K562 (cell line): Measurements from ENCODE around the gene MAP4K1. TPM values are rescaled to one million over a fixed set of nuclear protein-coding genes. Genes with fewer than 3 reads are reported as not detected.

Experiments
- ATAC-seq: fragments of 200-7000 bp; cut with Tn5 transposase; 3 replicates; pipeline ENCODE4 v1.9.1; 2020; ENCODE audit warnings: moderate library complexity
- BruUV-seq: library from RNA; stranded (reverse); fragments of 400-500 nt; replicated peaks from 2 replicates; lab custom pipeline; 2021; lab: Mats Ljungman, UMichigan
- CTCF ChIA-PET: fragments of 300-600 bp; formaldehyde crosslinking; extraction: SDS; loops from one replicate; lab custom pipeline; 2021; ENCODE audit warnings: low intra/inter-chr PET ratio; lab: Yijun Ruan, JAX
- POLR2A ChIA-PET: fragments of 300-600, 350-650 bp; sonication (Branson Sonifier 250); formaldehyde crosslinking; extraction: SDS; loops from one replicate; lab custom pipeline; 2021; ENCODE audit warnings: antibody characterized with exemption, inconsistent platforms; lab: Yijun Ruan, JAX
- DNase-seq, 4 experiments: peaks; one replicate each; pipeline versions ENCODE4 v3.0.0 to v3.0.0-alpha.2; 2011 to 2018; ENCODE audit warnings: low spot score in 3 of 4, mixed read lengths in 3 of 4; ENCODE audit errors: extremely low read depth in 1 of 4
- FAIRE-seq: peaks from 2 replicates; lab custom pipeline; 2011; peaks lifted over from hg19 to GRCh38; lab: Jason Lieb, UNC
- H2AFZ ChIP-seq: 2 replicates; pipeline ENCODE4 v1.6.0; 2011; ENCODE audit warnings: low read depth, low read length, control low read depth, inconsistent platforms
- H3K27ac ChIP-seq: fragments of 200-600 bp; 3 replicates; pipeline ENCODE4 v1.8.0; 2011; ENCODE audit warnings: low read depth, mild to moderate bottlenecking, control low read depth, inconsistent platforms, low read length, moderate library complexity, mixed read lengths; ENCODE audit errors: extremely low read depth
- H3K27me3 ChIP-seq, 2 experiments: fragments of 300-600 bp in 1 of 2; 2 replicates in 1 of 2; 3 replicates in 1 of 2; pipeline versions ENCODE4 v1.6.0 to v1.8.0; 2011; ENCODE audit warnings: inconsistent platforms in 2 of 2, low read length in 2 of 2, mild to moderate bottlenecking in 1 of 2, mixed read lengths in 1 of 2, moderate library complexity in 1 of 2; ENCODE audit not compliant: control insufficient read depth in 2 of 2, insufficient read depth in 2 of 2
- H3K36me3 ChIP-seq: fragments of 300-600 bp; 3 replicates; pipeline ENCODE4 v1.8.0; 2011; ENCODE audit warnings: mild to moderate bottlenecking, low read length, inconsistent platforms; ENCODE audit not compliant: control insufficient read depth, insufficient read depth
- H3K4me1 ChIP-seq, 2 experiments: fragments of 200-600 bp in 1 of 2; replicated peaks in 1 of 2; 2 replicates in 1 of 2; 3 replicates in 1 of 2; pipeline versions ENCODE4 v1.5.1 to v1.8.0; 2011; ENCODE audit warnings: inconsistent platforms in 2 of 2, low read length in 2 of 2, mild to moderate bottlenecking in 1 of 2, mixed read lengths in 1 of 2, moderate library complexity in 1 of 2; ENCODE audit not compliant: control insufficient read depth in 2 of 2, insufficient read depth in 2 of 2
- H3K4me2 ChIP-seq: 2 replicates; pipeline ENCODE4 v1.6.1; 2011; ENCODE audit warnings: low read length, control low read depth, inconsistent platforms, mixed read lengths; ENCODE audit not compliant: insufficient read depth
- H3K4me3 ChIP-seq: fragments of 200-600 bp; sonication (generic), shearing (Covaris generic); 2 replicates; pipeline ENCODE4 v1.5.1; 2016; ENCODE audit warnings: control low read depth, inconsistent platforms
- H3K79me2 ChIP-seq: fragments of 200-600 bp; 3 replicates; pipeline ENCODE4 v1.8.0; 2011; ENCODE audit warnings: low read length, inconsistent platforms; ENCODE audit not compliant: control insufficient read depth, insufficient read depth
- H3K9ac ChIP-seq, 2 experiments: 2 replicates each; pipeline versions ENCODE4 v1.6.0 to v1.6.1; 2011; ENCODE audit warnings: low read depth in 2 of 2, low read length in 2 of 2, control low read depth in 1 of 2, inconsistent platforms in 1 of 2, mild to moderate bottlenecking in 1 of 2, mixed read lengths in 1 of 2; ENCODE audit not compliant: insufficient read depth in 1 of 2
- H3K9me1 ChIP-seq: one replicate; pipeline ENCODE4 v1.6.0; 2011; ENCODE audit warnings: inconsistent platforms, mild to moderate bottlenecking, low read length, moderate library complexity; ENCODE audit not compliant: control insufficient read depth, insufficient read depth
- H3K9me3 ChIP-seq: replicated peaks from 2 replicates; pipeline ENCODE4 v1.5.1; 2011; ENCODE audit warnings: low read depth, low read length, inconsistent platforms; ENCODE audit not compliant: control insufficient read depth, insufficient read depth
- H4K20me1 ChIP-seq: replicated peaks from 2 replicates; pipeline ENCODE4 v1.6.1; 2011; ENCODE audit warnings: low read length, inconsistent platforms, mixed read lengths; ENCODE audit not compliant: control insufficient read depth, insufficient read depth
- FOXM1 ChIP-seq, 2 experiments: fragments of 450-650 bp in 1 of 2; sonication (generic) in 1 of 2; formaldehyde crosslinking in 1 of 2; IDR thresholded peaks; 2 replicates each; pipeline versions ENCODE4 v1.6.1 to v1.9.0; 2017 to 2022; ENCODE audit warnings: low read depth in 2 of 2, mild to moderate bottlenecking in 2 of 2, missing genetic modification reagents in 1 of 2, moderate library complexity in 1 of 2
- HEY1 ChIP-seq: fragments of 250-450 bp; sonication (Bioruptor Pico); IDR thresholded peaks from 2 replicates; pipeline ENCODE4 v1.5.0; 2020; ENCODE audit warnings: mild to moderate bottlenecking, moderate library complexity, borderline replicate concordance
- HNRNPL ChIP-seq: fragments of 200-400 bp; formaldehyde crosslinking; IDR thresholded peaks from 2 replicates; pipeline ENCODE4 v1.6.1; 2017; ENCODE audit warnings: low read depth, mild to moderate bottlenecking, low read length
- MAZ ChIP-seq, 2 experiments: fragments of 450-650 bp in 1 of 2; sonication (generic) in 1 of 2; formaldehyde crosslinking; IDR thresholded peaks in 1 of 2; conservative IDR thresholded peaks in 1 of 2; 2 replicates each; pipeline versions ENCODE4 v1.4.0 to v1.5.0; 2020; ENCODE audit warnings: mild to moderate bottlenecking in 1 of 2, missing genetic modification reagents in 1 of 2
- POLR2AphosphoS2 ChIP-seq: IDR thresholded peaks from 2 replicates; pipeline ENCODE4 v1.6.1; 2012; ENCODE audit warnings: low read length, improper control_type of control experiment
- TOE1 ChIP-seq, 2 experiments: fragments of 450-650 bp in 1 of 2; sonication (generic) in 1 of 2; formaldehyde crosslinking in 1 of 2; IDR thresholded peaks; 2 replicates each; pipeline versions ENCODE4 v1.7.1 to v1.8.0; 2016 to 2022; ENCODE audit warnings: borderline replicate concordance in 2 of 2, mild to moderate bottlenecking in 2 of 2, antibody characterized with exemption in 1 of 2, inconsistent platforms in 1 of 2, low read depth in 1 of 2, missing genetic modification reagents in 1 of 2, moderate library complexity in 1 of 2
- ZNF436 ChIP-seq: fragments of 250-450, 450-650 bp; sonication (Bioruptor Pico); formaldehyde crosslinking; IDR thresholded peaks from 2 replicates; pipeline ENCODE4 v1.7.0; 2020; ENCODE audit warnings: mild to moderate bottlenecking
- WGBS: fragments of 100-300 bp; shearing (Covaris generic); methylation state at CpG from one replicate; pipeline ENCODE4 v1.1.6; 2016; ENCODE audit warnings: low coverage, mixed read lengths; ENCODE audit not compliant: insufficient coverage; ENCODE audit errors: missing lambda C conversion rate; 5-methylcytosine and 5-hydroxymethylcytosine counted together
- in situ Hi-C: fragments of 300-500 bp; cut with MboI; formaldehyde crosslinking; loops from 4 replicates; pipeline ENCODE4 v1.15.0; 2018; ENCODE audit warnings: inconsistent platforms, mixed read lengths
- intact Hi-C: fragments of 100-400 bp; cut with micrococcal nuclease; formaldehyde crosslinking; loops from 2 replicates; pipeline ENCODE4 v1.14.2; 2022
- polyA plus RNA-seq, 8 experiments: library from polyadenylated mRNA; depleted of rRNA in 4 of 8; stranded (reverse) in 5 of 8; unstranded in 3 of 8; fragments of >200 nt; fragmentation: Nextera tagmentation in 2 of 8; fragmentation: Illumina TruSeq in 1 of 8; extraction: Ambion mirVana in 2 of 8; extraction: Trizol in 1 of 8; gene quantifications; 2 replicates each; pipeline versions ENCODE4 v1.2.1 to v1.2.3, GENCODE V29; 2011 to 2014; ENCODE audit warnings: inconsistent platforms in 1 of 8, missing spikeins in 1 of 8
- total RNA-seq, 7 experiments: library from RNA; depleted of rRNA in 6 of 7; stranded (reverse); fragments of >200 nt in 6 of 7; fragmentation: Illumina TruSeq in 2 of 7; extraction: Trizol in 2 of 7; gene quantifications; 2 replicates each; pipeline versions ENCODE4 v1.2.1 to v1.2.3, GENCODE V29; 2011 to 2021; ENCODE audit warnings: low replicate concordance in 1 of 7
- TF ChIP-seq, protein P1 (sequence below): fragments of 450-650 bp; formaldehyde crosslinking; conservative IDR thresholded peaks from 2 replicates; pipeline ENCODE4 v1.4.0; 2022; ENCODE audit warnings: mild to moderate bottlenecking, missing genetic modification characterization

MAP4K1 gene
- total and polyA plus RNA-seq, 9 of the 15 experiments (the other 6 are each of a cell fraction or from before 2014, with no cell fraction given): 0.14 to 3.2 (median 0.73) TPM; not detected in 1

GRCh38 chr19:38663156-38663651 is 45.5 kb upstream of the MAP4K1 start:
- in situ Hi-C loops: no loop called here
- no TSS peak for BruUV-seq
- Histone ChIP-seq H3K9me1 (peaks cover 9% of the 10 kb centered on the region), H3K4me1 (peaks cover 41 to 87% of the 10 kb centered on the region in 2 experiments), H3K79me2 (peaks cover 97% of the 10 kb centered on the region), H3K36me3 (peaks cover 70% of the 10 kb centered on the region), H3K9ac (peak overlapping the region; percentile 28 to 86; a peak in 2 of 4 replicates), H3K27me3 (no peaks in the 10 kb centered on the region), H3K9me3 (no peaks in the 10 kb centered on the region), H3K4me3 (no peak overlapping the region), H2AFZ (no peak overlapping the region), H4K20me1 (peaks cover 61% of the 10 kb centered on the region), H3K4me2 (peak overlapping the region; percentile 66; the same call in 1 of the 2 replicates), H3K27ac (peak overlapping the region; percentile 37; the same call in 1 of the 3 replicates)
- POLR2A ChIA-PET: interaction anchor here (0.7 to 5.2 kb wide), 11 partner anchors 8 to 23 kb away, joined by 3 to 31 read pairs (median 6); partner anchors contain the start of gene ACTN4
- CTCF ChIA-PET: no interaction called here
- DNase-seq (no peak), ATAC-seq (no peak), FAIRE-seq (no peak)
- TF ChIP-seq ZNF436 (no peak), HEY1 (CRISPR knock-in tag) (no peak), HNRNPL (no peak), FOXM1 (IDR thresholded peaks at IDR 0.05; ENCODE audit: low read depth) (no peak), FOXM1 (CRISPR knock-in tag; IDR thresholded peaks at IDR 0.05; ENCODE audit: low read depth) (0 out of 2 replicates have a peak, but pooled peaks have one; percentile 20), MAZ (CRISPR knock-in tag; conservative IDR thresholded peaks at IDR 0.05 in 1 of 2, IDR thresholded peaks at IDR 0.05 in 1 of 2) (no peak), TOE1 (IDR thresholded peaks at IDR 0.05; ENCODE audit: borderline replicate concordance) (no peak), TOE1 (CRISPR knock-in tag; IDR thresholded peaks at IDR 0.05; ENCODE audit: borderline replicate concordance, low read depth) (no peak), POLR2AphosphoS2 (no peak)
- TF ChIP-seq, protein P1, sequence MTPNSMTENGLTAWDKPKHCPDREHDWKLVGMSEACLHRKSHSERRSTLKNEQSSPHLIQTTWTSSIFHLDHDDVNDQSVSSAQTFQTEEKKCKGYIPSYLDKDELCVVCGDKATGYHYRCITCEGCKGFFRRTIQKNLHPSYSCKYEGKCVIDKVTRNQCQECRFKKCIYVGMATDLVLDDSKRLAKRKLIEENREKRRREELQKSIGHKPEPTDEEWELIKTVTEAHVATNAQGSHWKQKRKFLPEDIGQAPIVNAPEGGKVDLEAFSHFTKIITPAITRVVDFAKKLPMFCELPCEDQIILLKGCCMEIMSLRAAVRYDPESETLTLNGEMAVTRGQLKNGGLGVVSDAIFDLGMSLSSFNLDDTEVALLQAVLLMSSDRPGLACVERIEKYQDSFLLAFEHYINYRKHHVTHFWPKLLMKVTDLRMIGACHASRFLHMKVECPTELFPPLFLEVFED (CRISPR knock-in tag): no peak
- intact Hi-C loops: no loop called here
- 81% methylated on average over 16 of the region's 22 CpGs for WGBS
